Measurements from ENCODE around the gene NIPBL. TPM values are rescaled to one million over a fixed set of nuclear protein-coding genes. Genes with fewer than 3 reads are reported as not detected.

NIPBL gene
- total RNA-seq, 1 donor from 2014 or later: 32.2 TPM

GRCh38 chr5:37056762-37057161 lies 180.2 kb downstream of the NIPBL start:
- Mint-ChIP-seq H3K4me3 (ENCODE audit: unreplicated experiment) (no peak overlapping the region), H3K27ac (ENCODE audit: unreplicated experiment) (no peak overlapping the region)

GRCh38 chr5:37060030-37060429 lies 183.5 kb downstream of the NIPBL start:
- no peak for DNase-seq (ENCODE audit: low spot score)
- H3K27ac Mint-ChIP-seq (ENCODE audit: unreplicated experiment): no peak overlapping the region
- H3K36me3 Mint-ChIP-seq (ENCODE audit: low read depth): peaks cover 15% of the 10 kb centered on the region
- no peaks in the 10 kb centered on the region for H3K9me3 Mint-ChIP-seq (ENCODE audit: low read depth)
- H3K27me3 Mint-ChIP-seq (ENCODE audit: low read depth): no peaks in the 10 kb centered on the region
- TF ChIP-seq CTCF (IDR thresholded peaks at IDR 0.05): no peak
- no peak overlapping the region for H3K4me3 Mint-ChIP-seq (ENCODE audit: unreplicated experiment)
- H3K4me1 Mint-ChIP-seq (ENCODE audit: low read depth): peaks cover 3% of the 10 kb centered on the region

More at GRCh38 chr5:37056762-37057161, 180.2 kb downstream of the NIPBL start:
- Mint-ChIP-seq H3K9me3 (ENCODE audit: low read depth) (no peaks in the 10 kb centered on the region), H3K36me3 (ENCODE audit: low read depth) (peaks cover 18% of the 10 kb centered on the region), H3K27me3 (ENCODE audit: low read depth) (no peaks in the 10 kb centered on the region), H3K4me1 (ENCODE audit: low read depth) (peaks cover 3% of the 10 kb centered on the region)
- DNase-seq (ENCODE audit: low spot score): no peak
- TF ChIP-seq CTCF (IDR thresholded peaks at IDR 0.05): no peak

GRCh38 chr5:37063739-37064138 lies 187.2 kb downstream of the NIPBL start:
- Mint-ChIP-seq H3K4me1 (ENCODE audit: low read depth) (no peaks in the 10 kb centered on the region), H3K27me3 (ENCODE audit: low read depth) (no peaks in the 10 kb centered on the region), H3K27ac (ENCODE audit: unreplicated experiment) (no peak overlapping the region), H3K36me3 (ENCODE audit: low read depth) (peaks cover 7% of the 10 kb centered on the region), H3K4me3 (ENCODE audit: unreplicated experiment) (no peak overlapping the region), H3K9me3 (ENCODE audit: low read depth) (no peaks in the 10 kb centered on the region)
- TF ChIP-seq CTCF (IDR thresholded peaks at IDR 0.05): no peak
- DNase-seq (ENCODE audit: low spot score): no peak

- no peaks in the 10 kb centered on the region for H3K27me3 Mint-ChIP-seq (ENCODE audit: low read depth)
- no peak for DNase-seq (ENCODE audit: low spot score)
- TF ChIP-seq CTCF (IDR thresholded peaks at IDR 0.05): no peak
- peaks cover 4% of the 10 kb centered on the region for H3K36me3 Mint-ChIP-seq (ENCODE audit: low read depth)
- no peaks in the 10 kb centered on the region for H3K9me3 Mint-ChIP-seq (ENCODE audit: low read depth)
- no peaks in the 10 kb centered on the region for H3K4me1 Mint-ChIP-seq (ENCODE audit: low read depth)
- H3K27ac Mint-ChIP-seq (ENCODE audit: unreplicated experiment): no peak overlapping the region
- no peak overlapping the region for H3K4me3 Mint-ChIP-seq (ENCODE audit: unreplicated experiment)
Observed at GRCh38 chr5:37064442-37064841, 187.9 kb downstream of the NIPBL start.

GRCh38 chr5:37071487-37071886 lies 194.9 kb downstream of the NIPBL start:
- no peak for TF ChIP-seq CTCF (IDR thresholded peaks at IDR 0.05)
- H3K4me3 Mint-ChIP-seq (ENCODE audit: unreplicated experiment): no peak overlapping the region
- peaks cover 9% of the 10 kb centered on the region for H3K4me1 Mint-ChIP-seq (ENCODE audit: low read depth)
- H3K9me3 Mint-ChIP-seq (ENCODE audit: low read depth): no peaks in the 10 kb centered on the region
- H3K36me3 Mint-ChIP-seq (ENCODE audit: low read depth): no peaks in the 10 kb centered on the region
- no peak for DNase-seq (ENCODE audit: low spot score)
- no peak overlapping the region for H3K27ac Mint-ChIP-seq (ENCODE audit: unreplicated experiment)
- H3K27me3 Mint-ChIP-seq (ENCODE audit: low read depth): no peaks in the 10 kb centered on the region
